HepG2 (cell line): ENCODE measurements around the gene HNRNPR. TPM values are rescaled to one million over a fixed set of nuclear protein-coding genes. Genes with fewer than 3 reads are reported as not detected.

Experiments used
- ADNP ChIP-seq: sonication (generic); formaldehyde crosslinking; IDR thresholded peaks from 2 replicates; pipeline ENCODE4 v1.4.0; 2020; ENCODE audit warnings: missing genetic modification reagents
- ATF7-NPFF ChIP-seq: sonication (generic); formaldehyde crosslinking; IDR thresholded peaks from 2 replicates; pipeline ENCODE4 v1.8.1; 2023; ENCODE audit warnings: mild to moderate bottlenecking, low read depth, missing genetic modification reagents, moderate library complexity
- CAMTA2 ChIP-seq: sonication (generic); formaldehyde crosslinking; IDR thresholded peaks from 2 replicates; pipeline ENCODE4 v1.4.0; 2020; ENCODE audit warnings: mild to moderate bottlenecking, missing genetic modification reagents, borderline replicate concordance
- CHD2 ChIP-seq: IDR thresholded peaks from 2 replicates; pipeline ENCODE4 v1.6.1; 2011; ENCODE audit warnings: low read depth, low read length, improper control_type of control experiment
- GABPB1 ChIP-seq: IDR thresholded peaks from 2 replicates; pipeline ENCODE4 v1.6.1; 2016; ENCODE audit warnings: mild to moderate bottlenecking, missing genetic modification reagents, moderate library complexity, missing compliant biosample characterization
- HNF4G ChIP-seq, 2 experiments: sonication (generic) in 1 of 2; formaldehyde crosslinking in 1 of 2; IDR thresholded peaks; 2 replicates each; pipeline versions ENCODE4 v1.4.0 to v1.6.1; 2011 to 2020; ENCODE audit warnings: borderline replicate concordance in 2 of 2, low read depth in 2 of 2, mild to moderate bottlenecking in 2 of 2, low read length in 1 of 2, missing genetic modification reagents in 1 of 2, moderate library complexity in 1 of 2
- HNRNPUL1 ChIP-seq: fragments of 200-400 bp; formaldehyde crosslinking; IDR thresholded peaks from 2 replicates; pipeline ENCODE4 v1.6.1; 2017; ENCODE audit warnings: low read depth, mild to moderate bottlenecking, low read length, moderate library complexity
- IRF1 ChIP-seq: sonication (generic); formaldehyde crosslinking; IDR thresholded peaks from 2 replicates; pipeline ENCODE4 v1.4.0; 2020; ENCODE audit warnings: low read depth, mild to moderate bottlenecking, missing genetic modification reagents
- KDM1A ChIP-seq: IDR thresholded peaks from 2 replicates; pipeline ENCODE4 v1.6.1; 2016; ENCODE audit warnings: missing compliant biosample characterization
- KMT2A ChIP-seq: sonication (generic); formaldehyde crosslinking; IDR thresholded peaks from 2 replicates; pipeline ENCODE4 v1.4.0; 2020; ENCODE audit warnings: missing genetic modification reagents
- NFIC ChIP-seq: IDR thresholded peaks from 2 replicates; pipeline ENCODE4 v1.6.1; 2012; ENCODE audit warnings: mild to moderate bottlenecking, low read length, inconsistent platforms
- PAXIP1 ChIP-seq: sonication (generic); formaldehyde crosslinking; conservative IDR thresholded peaks from 2 replicates; pipeline ENCODE4 v1.4.0; 2020; ENCODE audit warnings: mild to moderate bottlenecking, missing genetic modification reagents, moderate library complexity
- PHB2 ChIP-seq: fragments of 450-650 bp; IDR thresholded peaks from 2 replicates; pipeline ENCODE4 v1.6.1; 2018; ENCODE audit not compliant: partially characterized antibody
- PLSCR1 ChIP-seq: sonication (generic); formaldehyde crosslinking; IDR thresholded peaks from 2 replicates; pipeline ENCODE4 v1.5.0; 2020; ENCODE audit warnings: missing genetic modification reagents, mild to moderate bottlenecking, borderline replicate concordance
- RXRB ChIP-seq: IDR thresholded peaks from 2 replicates; pipeline ENCODE4 v1.6.1; 2016; ENCODE audit warnings: borderline replicate concordance, missing genetic modification reagents, missing compliant biosample characterization
- SMAD3 ChIP-seq: sonication (generic); formaldehyde crosslinking; IDR thresholded peaks from 2 replicates; pipeline ENCODE4 v1.4.0; 2020; ENCODE audit warnings: missing genetic modification reagents
- SP2 ChIP-seq: sonication (generic); formaldehyde crosslinking; IDR thresholded peaks from 2 replicates; pipeline ENCODE4 v1.5.1; 2020; ENCODE audit warnings: mild to moderate bottlenecking, missing genetic modification reagents
- ZNF275 ChIP-seq: sonication (generic); formaldehyde crosslinking; IDR thresholded peaks from 2 replicates; pipeline ENCODE4 v1.8.0; 2022; ENCODE audit warnings: missing genetic modification reagents, mild to moderate bottlenecking, inconsistent platforms, borderline replicate concordance
- ZNF550 ChIP-seq: sonication (generic); formaldehyde crosslinking; IDR thresholded peaks from 2 replicates; pipeline ENCODE4 v1.4.0; 2020; ENCODE audit warnings: mild to moderate bottlenecking, missing genetic modification reagents, borderline replicate concordance
- ZNF607 ChIP-seq: sonication (generic); formaldehyde crosslinking; IDR thresholded peaks from 2 replicates; pipeline ENCODE4 v1.5.1; 2020; ENCODE audit warnings: missing genetic modification reagents, mild to moderate bottlenecking, borderline replicate concordance
- ZNF678 ChIP-seq: sonication (generic); formaldehyde crosslinking; IDR thresholded peaks from 2 replicates; pipeline ENCODE4 v1.4.0; 2020; ENCODE audit warnings: mild to moderate bottlenecking, missing genetic modification reagents
- ZNF841 ChIP-seq: sonication (generic); formaldehyde crosslinking; IDR thresholded peaks from 2 replicates; pipeline ENCODE4 v1.8.1; 2023; ENCODE audit warnings: missing genetic modification reagents, borderline replicate concordance
- ZZZ3 ChIP-seq: sonication (generic); formaldehyde crosslinking; IDR thresholded peaks from 2 replicates; pipeline ENCODE4 v1.4.0; 2020; ENCODE audit warnings: missing genetic modification reagents, mild to moderate bottlenecking, borderline replicate concordance
- polyA plus RNA-seq, 8 experiments: library from polyadenylated mRNA; depleted of rRNA in 3 of 8; stranded (reverse) in 7 of 8; unstranded in 1 of 8; fragments of >200 nt; fragmentation: Illumina TruSeq in 4 of 8; extraction: Trizol in 4 of 8; gene quantifications; 2 replicates each; pipeline versions ENCODE4 v1.2.1 to v1.2.3, GENCODE V29; 2011 to 2016; ENCODE audit warnings: low read depth in 4 of 8, missing spikeins in 1 of 8, mixed read lengths in 1 of 8; ENCODE audit not compliant: insufficient read depth in 1 of 8
- total RNA-seq, 5 experiments: library from RNA; depleted of rRNA; stranded (reverse); fragments of >200 nt; fragmentation: Illumina TruSeq; extraction: Trizol; gene quantifications; 2 replicates each; pipeline ENCODE4 v1.2.3, GENCODE V29; 2016; ENCODE audit warnings: low read depth in 1 of 5

Gene HNRNPR
- total and polyA plus RNA-seq, 2 of the 13 experiments (the other 11 are each of a cell fraction or from before 2014, with no cell fraction given), result 133 to 216 TPM

GRCh38 chr1:23368562-23369334 lies 24.7 kb upstream of the HNRNPR start (continued):
- TF ChIP-seq IRF1 (no peak), KMT2A (CRISPR knock-in tag) (peak; percentile 91), CHD2 (no peak), ADNP (CRISPR knock-in tag) (no peak), ZZZ3 (CRISPR knock-in tag) (0 out of 2 replicates have a peak, but pooled peaks have one; percentile 43), ZNF607 (CRISPR knock-in tag) (no peak; the same call in none of the 2 replicates), ZNF841 (CRISPR knock-in tag) (no peak), GABPB1 (CRISPR knock-in tag) (peak; percentile 82; the same call in 1 of the 2 replicates), ZNF678 (CRISPR knock-in tag) (0 out of 2 replicates have a peak, but pooled peaks have one; percentile 49), SP2 (CRISPR knock-in tag) (no peak; the same call in 1 of the 2 replicates), HNRNPUL1 (no peak), SMAD3 (no peak), PAXIP1 (peak; percentile 46), RXRB (CRISPR knock-in tag) (peak; percentile 47; the same call in 1 of the 2 replicates), NFIC (no peak), ZNF550 (CRISPR knock-in tag) (no peak), PLSCR1 (CRISPR knock-in tag) (no peak), HNF4G (IDR thresholded peaks at IDR 0.05; ENCODE audit: borderline replicate concordance, low read depth, low read length) (peak; percentile 21; the same call in 1 of the 2 replicates), HNF4G (CRISPR knock-in tag; IDR thresholded peaks at IDR 0.05; ENCODE audit: borderline replicate concordance, low read depth) (no peak), ATF7-NPFF (CRISPR knock-in tag) (peak; percentile 58; the same call in 1 of the 2 replicates), CAMTA2 (no peak), KDM1A (CRISPR knock-in tag) (no peak), ZNF275 (CRISPR knock-in tag) (no peak), PHB2 (no peak)
